Lung (tissue), 12 donors: ENCODE results near the gene HAAO. TPM values are rescaled to one million over a fixed set of nuclear protein-coding genes. Genes with fewer than 3 reads are reported as not detected.

Experiments
- ATAC-seq: fragments of 200-7000 bp; cut with Tn5 transposase; one replicate; pipeline ENCODE4 v1.9.1; 2020; ENCODE audit warnings: moderate number of reproducible peaks; ENCODE audit not compliant: insufficient read depth, low FRiP score
- DNase-seq, 3 donors: peaks; one replicate each; pipeline ENCODE4 v3.0.0-alpha.2; 2013 to 2017
- H3K27ac ChIP-seq, 2 donors: one replicate each; pipeline ENCODE4 v1.5.1; 2013; ENCODE audit warnings: mild to moderate bottlenecking in 2 of 2, moderate library complexity in 2 of 2, control low read depth in 1 of 2, inconsistent platforms in 1 of 2, low read depth in 1 of 2, low read length in 1 of 2
- H3K27me3 ChIP-seq, 3 donors: one replicate each; pipeline ENCODE4 v1.5.1; 2013; ENCODE audit warnings: low read length in 2 of 3; ENCODE audit not compliant: control insufficient read depth in 3 of 3, insufficient read depth in 3 of 3
- H3K36me3 ChIP-seq, 4 donors: one replicate each; pipeline ENCODE4 v1.5.1; 2013; ENCODE audit warnings: low read length in 4 of 4, mild to moderate bottlenecking in 1 of 4, moderate library complexity in 1 of 4; ENCODE audit not compliant: control insufficient read depth in 4 of 4, insufficient read depth in 4 of 4
- H3K4me1 ChIP-seq, 5 donors: one replicate each; pipeline ENCODE4 v1.5.1; 2013; ENCODE audit warnings: low read length in 5 of 5, mild to moderate bottlenecking in 2 of 5, moderate library complexity in 1 of 5; ENCODE audit not compliant: control insufficient read depth in 5 of 5, insufficient read depth in 5 of 5
- H3K4me3 ChIP-seq: one replicate; pipeline ENCODE4 v1.5.1; 2013; ENCODE audit warnings: mild to moderate bottlenecking, control low read depth, moderate library complexity
- H3K9ac ChIP-seq, 2 donors: one replicate each; pipeline ENCODE4 v1.5.1; 2013; ENCODE audit warnings: low read length in 2 of 2, control low read depth in 1 of 2; ENCODE audit not compliant: insufficient read depth in 1 of 2
- H3K9me3 ChIP-seq, 4 donors: one replicate each; pipeline ENCODE4 v1.5.1; 2013; ENCODE audit warnings: low read length in 3 of 4, mild to moderate bottlenecking in 1 of 4, moderate library complexity in 1 of 4; ENCODE audit not compliant: control insufficient read depth in 4 of 4, insufficient read depth in 3 of 4
- WGBS, 2 donors: extraction: QIAGEN DNeasy Blood & Tissue Kit; methylation state at CpG; one replicate each; pipeline ENCODE4 v1.1.7; 2013; 5-methylcytosine and 5-hydroxymethylcytosine counted together
- polyA plus RNA-seq, 2 donors: library from polyadenylated mRNA; stranded (reverse); fragments of 200-250 nt; gene quantifications; one replicate each; pipeline ENCODE4 v1.2.1, GENCODE V29; 2013
- total RNA-seq, 2 donors: library from RNA; depleted of rRNA in 1 of 2; stranded (reverse); fragments of >200 nt in 1 of 2; gene quantifications; one replicate each; pipeline ENCODE4 v1.2.1, GENCODE V29; 2014 to 2021
- TF ChIP-seq, protein P1 (sequence below): IDR thresholded peaks from 2 replicates; pipeline ENCODE4 v1.5.1; 2012; ENCODE audit warnings: mild to moderate bottlenecking; ENCODE audit errors: control extremely low read depth, extremely low read depth
- donor health status: control.
- donor health status: control.
- donor health status: Bipolar disorder and iron deficiency.
- donor health status: healthy.
- donor health status: DM: yes; HTN: yes; CAD: no.

Gene HAAO
- total and polyA plus RNA-seq, 4 donors, result 3.7 to 13.0 (median 9.4) TPM

DNA sequence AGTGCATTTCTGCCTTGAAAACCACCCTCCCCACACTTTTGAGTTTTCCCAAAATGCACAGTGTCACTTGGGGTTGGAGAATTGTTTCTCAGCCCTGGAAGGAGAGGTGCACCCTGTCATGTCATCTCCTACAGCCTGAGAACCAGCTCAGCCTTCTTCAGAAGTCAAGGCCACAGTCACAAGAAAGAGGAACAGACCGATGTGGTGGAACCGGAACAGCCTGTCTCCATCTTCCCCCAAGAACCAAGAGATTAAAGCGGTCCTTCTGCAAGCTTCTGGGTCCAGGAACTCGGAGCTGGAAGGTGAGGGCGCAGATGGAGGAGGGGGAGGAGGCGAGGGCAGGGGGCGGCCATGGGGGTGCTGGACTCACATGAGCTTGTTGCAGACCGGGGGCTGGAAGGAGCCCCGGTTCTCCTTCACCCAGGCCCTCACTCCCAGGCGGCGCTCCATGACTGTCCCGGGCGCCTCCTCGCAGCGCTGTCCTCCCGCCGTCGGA lies 248 bp downstream of the HAAO start:
- Histone ChIP-seq H3K27ac (peak overlapping the region; percentile 55 to 83), H3K27me3 (no peaks in the 10 kb centered on the region), H3K9ac (peak overlapping the region; percentile 64 to 92), H3K36me3 (peaks cover 0 to 12% (median 0%) of the 10 kb centered on the region in 4 donors), H3K9me3 (no peaks in the 10 kb centered on the region), H3K4me3 (peak overlapping the region; percentile 42), H3K4me1 (peaks cover 0 to 36% (median 24%) of the 10 kb centered on the region in 5 donors)
- TF ChIP-seq, protein P1, sequence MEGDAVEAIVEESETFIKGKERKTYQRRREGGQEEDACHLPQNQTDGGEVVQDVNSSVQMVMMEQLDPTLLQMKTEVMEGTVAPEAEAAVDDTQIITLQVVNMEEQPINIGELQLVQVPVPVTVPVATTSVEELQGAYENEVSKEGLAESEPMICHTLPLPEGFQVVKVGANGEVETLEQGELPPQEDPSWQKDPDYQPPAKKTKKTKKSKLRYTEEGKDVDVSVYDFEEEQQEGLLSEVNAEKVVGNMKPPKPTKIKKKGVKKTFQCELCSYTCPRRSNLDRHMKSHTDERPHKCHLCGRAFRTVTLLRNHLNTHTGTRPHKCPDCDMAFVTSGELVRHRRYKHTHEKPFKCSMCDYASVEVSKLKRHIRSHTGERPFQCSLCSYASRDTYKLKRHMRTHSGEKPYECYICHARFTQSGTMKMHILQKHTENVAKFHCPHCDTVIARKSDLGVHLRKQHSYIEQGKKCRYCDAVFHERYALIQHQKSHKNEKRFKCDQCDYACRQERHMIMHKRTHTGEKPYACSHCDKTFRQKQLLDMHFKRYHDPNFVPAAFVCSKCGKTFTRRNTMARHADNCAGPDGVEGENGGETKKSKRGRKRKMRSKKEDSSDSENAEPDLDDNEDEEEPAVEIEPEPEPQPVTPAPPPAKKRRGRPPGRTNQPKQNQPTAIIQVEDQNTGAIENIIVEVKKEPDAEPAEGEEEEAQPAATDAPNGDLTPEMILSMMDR, result no peak
- DNase-seq (no peak), ATAC-seq (peak; percentile 68)
- WGBS, 2 donors, result 2 to 8% methylated on average over 17 to 18 of the region's 18 CpGs

DNA sequence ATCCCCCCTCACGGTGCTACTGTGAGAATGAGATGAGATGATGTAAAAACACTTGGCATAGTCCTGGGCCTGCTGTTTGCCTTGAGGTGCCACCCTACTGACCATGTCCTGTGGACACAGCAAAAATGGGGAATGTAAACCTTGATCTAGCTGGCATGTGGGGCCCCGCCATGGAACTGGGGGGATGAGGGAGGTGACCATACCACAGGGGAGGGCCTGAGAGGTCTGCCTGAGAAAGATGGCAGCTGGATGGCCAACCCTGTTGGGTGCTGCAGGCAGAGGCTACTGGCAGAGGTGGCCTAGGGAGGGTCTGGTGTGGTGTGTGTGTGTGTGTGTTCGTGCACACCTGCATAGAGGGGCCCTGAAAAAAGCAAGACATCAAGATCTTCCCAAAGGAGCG lies 777 bp downstream of the HAAO start:
- Histone ChIP-seq H3K36me3 (peaks cover 0 to 12% (median 0%) of the 10 kb centered on the region in 4 donors), H3K27me3 (no peaks in the 10 kb centered on the region), H3K4me3 (no peak overlapping the region), H3K27ac (peak overlapping the region in 1 of 2 donors; percentile 83), H3K9ac (peak overlapping the region; percentile 64 to 92), H3K9me3 (no peaks in the 10 kb centered on the region), H3K4me1 (peaks cover 0 to 36% (median 24%) of the 10 kb centered on the region in 5 donors)
- DNase-seq (no peak), ATAC-seq (no peak)
- TF ChIP-seq, protein P1, result no peak
- WGBS, 2 donors, result 68 to 84% methylated on average over 4 of the region's 4 CpGs

- 92 to 100% methylated on average over 2 of the region's 2 CpGs for WGBS, 2 donors
- H3K4me3 ChIP-seq, result no peak overlapping the region
Observed at GRCh38 chr2:42789751-42790150, 2.6 kb downstream of the HAAO start.

More at GRCh38 chr2:42789751-42790150, 2.6 kb downstream of the HAAO start:
- TF ChIP-seq, protein P1, result no peak
- DNase-seq, result no peak
- no peaks in the 10 kb centered on the region for H3K9me3 ChIP-seq
- no peak overlapping the region for H3K27ac ChIP-seq
- H3K9ac ChIP-seq, result no peak overlapping the region
- ATAC-seq, result no peak
- H3K36me3 ChIP-seq, result peaks cover 0 to 14% (median 0%) of the 10 kb centered on the region in 4 donors
- peaks cover 0 to 25% (median 21%) of the 10 kb centered on the region in 5 donors for H3K4me1 ChIP-seq
- H3K27me3 ChIP-seq, result no peaks in the 10 kb centered on the region
